Inflammatory macrophage (primary cell): Measurements from ENCODE around the gene CORO1C.

Experiments used
- DNase-seq, 2 donors: peaks; one replicate each; pipeline ENCODE4 v3.0.0-alpha.2; 2020 to 2022

Gene CORO1C

DNA sequence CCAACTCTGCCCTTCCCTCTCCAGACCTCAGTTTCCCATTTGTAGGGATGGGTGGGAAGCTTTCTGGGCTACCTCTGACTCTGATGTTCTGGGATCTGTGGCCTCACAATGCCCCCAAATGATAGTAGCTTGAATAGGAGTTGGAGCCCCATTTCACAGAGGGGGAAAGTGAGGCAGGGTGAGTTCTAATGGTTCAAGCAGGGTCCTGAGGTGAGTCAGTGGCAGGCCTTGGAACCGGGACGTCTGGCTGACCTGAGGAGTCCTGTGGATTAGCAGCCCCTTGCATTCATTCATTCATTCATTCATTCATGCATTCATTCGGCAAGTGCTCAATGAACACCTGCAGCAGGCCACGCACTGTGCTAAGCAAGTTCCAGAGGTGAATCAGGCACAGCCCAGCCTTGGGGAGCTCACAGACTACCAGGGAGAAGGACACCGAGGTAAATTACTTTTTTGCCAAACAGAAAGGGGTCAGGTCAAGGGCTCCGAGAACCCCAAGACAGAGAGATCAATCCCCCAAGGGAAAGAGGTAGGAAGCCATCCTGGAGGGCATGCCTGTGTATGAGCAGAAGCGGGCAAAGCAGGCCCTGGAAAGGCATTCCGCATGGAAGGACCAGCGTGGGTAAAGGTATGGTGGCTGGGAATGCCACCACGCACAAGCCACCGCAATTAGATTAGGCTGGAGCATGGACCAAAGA lies 132.6 kb downstream of the CORO1C start:
- DNase-seq = no peak

DNA sequence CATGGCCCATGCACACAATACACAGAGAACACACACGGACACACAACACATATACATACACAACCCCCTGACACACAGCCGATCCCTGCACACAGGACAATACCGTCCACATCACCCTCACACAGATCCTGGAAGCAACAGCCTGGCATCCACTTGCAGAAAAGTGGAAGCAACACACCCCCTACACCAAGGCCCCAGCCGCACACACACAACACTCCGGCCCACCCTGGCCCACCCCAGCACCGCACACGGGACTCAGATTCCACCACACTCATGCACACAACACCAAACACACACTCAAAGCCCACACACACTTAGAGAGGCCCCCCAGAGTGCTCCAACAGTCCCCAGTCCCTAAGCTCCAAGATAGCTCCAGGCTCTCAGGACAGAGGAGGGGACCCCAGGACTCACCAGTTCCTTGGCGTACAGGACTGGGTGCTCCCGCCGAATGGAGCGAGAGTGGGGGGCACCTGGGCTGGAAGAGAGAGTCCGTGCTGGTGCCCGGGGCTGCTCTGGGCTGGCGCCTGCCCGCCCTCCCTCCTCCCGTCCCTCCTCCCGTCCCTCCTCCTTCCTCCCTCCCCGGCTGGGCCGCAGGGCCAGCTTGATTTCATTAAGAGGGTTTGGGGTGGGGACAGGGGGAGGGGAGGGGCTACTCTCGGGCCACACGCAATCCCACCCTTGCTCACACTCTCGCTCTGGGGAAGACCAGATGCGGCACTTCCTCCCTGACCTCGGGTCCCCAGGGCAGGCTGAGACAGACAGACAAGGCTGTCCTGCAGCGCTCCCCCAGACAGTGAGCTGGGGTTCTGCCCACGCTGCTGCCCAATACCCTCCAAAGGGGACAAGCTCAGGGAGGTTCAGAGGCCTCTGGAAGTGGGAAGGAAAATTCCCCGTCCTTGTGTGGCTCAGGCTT lies 133.5 kb downstream of the CORO1C start, which contains the start of gene TMEM119:
TMEM119 (minus strand) TSS at position 526 of the 913 bp plus-strand sequence. CDS start 5,701 bp downstream, outside the sequence.
- no peak for DNase-seq

DNA sequence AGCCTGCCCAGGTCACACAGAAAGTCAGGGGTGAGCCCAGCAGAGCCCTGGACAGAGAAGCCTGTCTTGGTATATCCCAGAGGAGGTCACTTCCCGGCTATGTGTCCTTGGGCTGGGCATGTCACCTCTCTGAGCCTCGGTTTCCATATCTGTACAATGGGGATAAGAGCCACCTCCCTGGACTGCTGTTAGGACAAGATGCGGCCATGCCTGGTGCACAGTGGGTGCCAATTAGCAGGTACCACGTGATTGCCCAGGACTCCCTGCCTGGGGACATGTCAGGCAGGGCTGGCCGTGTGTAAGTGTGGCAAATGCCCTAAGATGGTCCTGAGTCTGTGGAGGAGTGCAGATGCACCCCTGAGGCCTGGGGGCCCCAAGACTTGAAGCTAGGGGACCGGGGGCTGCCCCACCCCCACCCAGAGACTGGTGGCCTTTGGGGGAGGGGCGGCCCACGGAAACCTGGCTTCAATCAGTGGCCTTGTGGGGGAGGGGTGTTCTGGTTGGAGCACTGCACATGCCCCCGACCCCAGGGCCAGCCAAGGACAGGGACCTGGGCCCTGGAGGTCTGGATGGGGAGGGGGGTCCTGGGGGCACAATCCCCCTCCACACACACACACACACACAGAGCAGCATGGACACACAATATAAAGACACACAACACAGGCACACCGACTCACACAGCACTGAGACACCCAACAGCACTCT lies 134.3 kb downstream of the CORO1C start:
- DNase-seq = no peak

DNA sequence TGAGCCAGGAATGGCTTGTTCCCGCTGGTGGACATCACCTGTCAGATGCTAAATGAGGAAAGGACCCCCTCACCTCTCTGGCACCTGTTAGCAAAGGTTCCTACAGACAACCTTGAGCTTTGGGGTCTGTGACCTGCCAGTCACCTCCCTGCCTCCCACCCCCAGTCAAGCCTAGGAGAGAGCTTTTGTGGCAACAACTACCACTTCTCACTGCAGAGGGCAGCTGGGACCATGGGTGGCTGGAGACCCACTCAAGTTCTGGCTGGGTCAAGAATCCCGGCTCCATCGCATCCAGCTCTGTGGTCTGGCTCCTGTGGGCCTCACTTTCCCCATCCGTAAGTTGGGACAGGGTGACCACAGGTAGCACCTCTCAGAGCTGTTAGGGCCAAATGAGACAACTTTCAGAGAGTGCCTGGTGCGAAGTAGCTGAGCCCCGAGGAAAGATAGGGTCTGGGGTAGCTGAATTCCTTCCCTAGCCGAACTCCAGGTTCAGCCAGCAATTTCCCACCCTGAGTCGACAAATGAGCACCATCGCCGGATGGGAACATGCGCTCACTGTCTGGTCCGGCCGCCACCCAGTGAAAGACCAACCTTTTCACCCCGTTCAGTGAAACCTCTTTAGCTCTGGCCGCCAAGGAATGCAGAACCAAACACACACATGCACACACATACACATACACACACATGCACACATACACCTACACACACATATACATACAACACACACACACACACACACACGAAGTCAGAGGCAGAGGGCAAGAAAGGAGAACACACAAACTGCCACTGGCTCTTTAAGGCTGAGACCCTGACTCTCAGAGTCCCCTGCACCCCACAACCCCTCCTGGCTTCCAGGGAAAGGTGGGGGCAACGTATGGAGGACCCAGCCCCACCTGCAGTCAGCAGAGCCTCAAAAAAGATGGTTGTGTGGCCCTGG lies 135.3 kb downstream of the CORO1C start:
- no peak for DNase-seq
